Myocyte (in vitro differentiated cells): Measurements from ENCODE around the gene POFUT2. TPM values are rescaled to one million over a fixed set of nuclear protein-coding genes. Genes with fewer than 3 reads are reported as not detected.

Source experiments
- DNase-seq: peaks from one replicate; pipeline ENCODE4 v3.0.0-alpha.2; 2012; ENCODE audit warnings: low read depth
- total RNA-seq: library from RNA; depleted of rRNA; stranded (reverse); fragments of >200 nt; gene quantifications from 2 replicates; pipeline ENCODE4 v1.2.3, GENCODE V29; 2014

The POFUT2 gene
- total RNA-seq, 1 donor from 2014 or later: 46.9 TPM

DNA sequence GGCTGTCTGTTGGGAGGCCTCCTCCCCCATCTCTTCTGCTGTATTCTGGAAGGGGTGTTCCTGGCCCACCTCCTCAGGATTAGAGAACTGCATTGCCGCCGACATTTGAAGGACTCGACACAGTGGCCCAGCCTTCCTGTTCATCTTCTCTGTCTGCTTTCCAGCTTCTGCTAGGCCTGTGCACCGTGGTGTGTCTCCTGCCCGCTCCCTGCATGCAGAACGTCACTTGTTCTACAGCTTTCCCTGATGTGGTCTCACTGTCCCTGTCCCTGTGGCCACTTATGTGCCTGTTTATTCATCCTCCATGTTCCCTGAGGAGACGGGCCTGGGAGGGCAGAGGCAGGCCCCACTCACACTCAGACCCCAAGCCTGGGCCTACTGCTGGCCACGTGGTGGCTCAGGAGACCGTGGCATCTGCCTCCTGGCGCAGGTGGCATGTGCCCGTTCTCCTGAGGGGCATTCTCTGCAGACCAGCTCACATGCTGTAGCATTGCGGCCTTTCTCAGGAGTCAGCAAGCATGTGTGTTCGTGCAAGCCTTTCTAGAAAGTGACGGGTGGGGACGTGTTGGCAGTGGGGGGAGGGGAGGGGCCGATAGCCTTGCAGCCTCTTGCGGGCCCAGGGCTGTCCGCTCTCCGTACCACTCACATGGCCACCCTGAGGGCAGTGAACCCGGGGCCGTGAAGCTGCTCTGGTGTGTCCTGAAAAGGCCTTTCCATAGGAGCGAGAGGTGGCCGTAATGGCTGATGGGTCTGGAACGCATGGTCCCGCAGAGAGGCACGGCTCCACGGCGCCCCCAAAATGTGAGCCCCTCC is 35.9 kb downstream of the POFUT2 start:
- no peak for DNase-seq

DNA sequence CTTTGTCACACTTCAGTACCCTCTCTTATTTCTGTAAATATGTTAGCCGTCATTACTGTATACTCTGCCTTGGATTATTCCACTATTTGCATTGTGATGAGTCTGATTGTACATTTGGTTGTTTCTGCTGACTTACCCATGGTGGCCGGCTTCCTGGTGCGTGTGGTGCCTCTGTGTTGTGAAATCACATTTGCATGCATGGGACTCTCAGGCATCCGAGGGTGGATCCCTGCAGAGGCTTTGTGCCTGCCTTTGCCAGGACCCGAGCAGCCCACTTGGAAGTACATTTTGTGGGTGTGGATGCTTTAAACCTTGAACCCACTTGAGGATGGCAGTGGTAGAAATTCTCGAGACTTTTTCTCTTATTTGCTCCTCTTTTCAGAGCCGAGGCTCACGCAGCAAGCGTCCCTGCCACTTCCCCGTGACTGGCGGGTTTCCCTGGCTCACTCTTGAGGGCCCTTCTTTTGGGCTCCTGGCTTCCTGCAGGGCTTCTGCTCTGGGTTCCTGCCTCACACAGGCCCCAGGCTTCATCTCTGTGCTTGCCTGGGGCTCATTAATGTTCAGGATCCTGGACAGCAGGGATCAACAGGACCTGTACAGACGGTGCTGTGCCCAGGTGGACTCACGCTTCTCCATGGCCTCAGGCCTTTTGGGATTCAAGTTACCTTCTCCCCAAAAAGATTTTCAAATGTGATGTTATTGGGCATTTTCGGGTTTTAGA is 36.6 kb downstream of the POFUT2 start:
- DNase-seq: no peak

DNA sequence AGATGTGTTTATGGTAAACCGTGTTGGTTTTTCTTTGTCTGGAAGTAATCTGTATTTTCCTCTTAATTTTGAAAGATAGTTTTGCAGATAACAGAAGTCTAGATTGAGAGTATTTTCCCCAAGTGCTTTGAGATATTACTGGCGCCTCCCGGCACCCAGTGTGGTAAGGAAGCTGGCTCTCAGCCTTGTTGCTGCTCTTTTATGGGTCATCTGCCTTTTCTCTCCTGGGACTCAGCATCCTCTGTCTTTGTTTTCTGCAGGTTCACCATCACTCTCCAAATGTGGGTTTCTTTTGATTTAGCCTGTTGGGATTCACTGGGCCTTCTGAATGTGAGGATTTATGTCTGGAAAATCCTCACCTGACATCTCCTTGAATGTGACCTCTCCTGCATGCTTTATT is 37.4 kb downstream of the POFUT2 start:
- DNase-seq: no peak

DNA sequence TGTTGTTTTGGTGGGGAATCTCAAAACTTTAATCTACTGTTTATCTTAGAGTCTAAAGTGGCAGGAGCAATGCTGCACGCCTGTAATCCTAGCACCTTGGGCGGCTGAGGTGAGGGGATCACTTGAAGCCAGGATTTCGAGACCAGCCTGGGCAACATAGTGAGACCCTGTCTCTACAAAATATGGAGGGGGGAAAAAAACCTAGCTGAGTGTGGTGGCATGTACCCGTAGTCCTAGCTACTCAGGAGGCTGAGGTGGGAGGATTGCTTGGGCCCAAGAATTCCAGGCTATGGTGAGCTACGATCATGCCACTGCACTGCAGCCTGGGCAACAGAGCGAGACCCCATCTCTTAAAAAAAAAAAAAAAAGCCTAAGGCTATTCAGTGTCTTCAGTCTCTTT is 38.1 kb downstream of the POFUT2 start:
- DNase-seq: no peak

DNA sequence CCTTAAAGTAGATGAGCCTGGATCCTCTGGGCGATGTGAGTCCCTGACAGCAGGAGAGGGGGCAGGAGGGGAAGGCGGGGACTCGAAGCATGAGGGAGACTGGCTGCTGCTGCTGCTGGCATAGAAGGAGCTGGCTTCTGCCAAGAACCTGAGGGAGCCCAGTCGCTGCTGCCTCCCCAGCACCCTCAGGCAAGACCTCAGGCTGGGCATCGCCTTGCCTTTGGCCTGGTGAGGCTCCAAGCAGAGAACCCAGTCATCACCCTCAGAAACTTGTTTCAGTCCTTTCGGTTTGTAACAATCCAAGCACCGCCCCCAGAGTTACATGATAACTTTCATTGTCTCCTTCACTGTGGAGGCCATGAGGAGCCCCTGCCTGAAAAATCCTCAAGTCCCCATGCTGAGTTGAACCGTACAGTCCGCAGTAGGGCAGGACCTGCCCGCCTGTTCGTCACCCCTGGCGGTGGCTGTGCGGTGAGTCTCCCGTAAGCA is 38.8 kb downstream of the POFUT2 start:
- no peak for DNase-seq

DNA sequence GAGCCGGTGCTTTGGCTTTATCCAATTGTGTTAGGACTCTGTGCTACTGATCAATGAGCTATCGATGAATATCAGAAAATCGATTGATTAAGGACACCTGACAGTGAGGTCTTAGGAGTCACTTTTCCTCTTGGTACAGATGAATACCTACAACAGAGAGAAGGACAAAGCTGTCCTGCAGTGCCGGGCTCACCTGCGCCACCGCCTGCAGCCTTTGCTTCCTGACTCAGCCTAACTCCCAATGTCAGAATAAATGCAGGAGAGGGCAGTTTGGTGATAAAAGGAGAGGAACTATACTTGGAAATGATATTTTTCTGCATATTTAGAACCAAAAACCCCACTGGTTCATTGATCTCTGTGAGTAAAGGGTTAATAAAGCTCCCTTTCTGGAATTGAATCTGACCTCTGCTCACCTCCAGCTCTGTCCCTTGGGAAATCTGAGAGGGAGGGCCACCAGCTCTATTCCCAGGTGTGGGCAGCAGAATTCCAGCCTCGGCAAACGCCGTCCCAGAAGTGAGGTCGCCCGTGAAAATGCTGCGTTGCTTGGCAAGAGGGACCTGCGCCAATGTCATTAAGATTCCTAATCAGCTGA is 39.3 kb downstream of the POFUT2 start:
- no peak for DNase-seq

- no peak for DNase-seq
Observed at GRCh38 chr21:45246386-45247320, 41.0 kb downstream of the POFUT2 start.

- DNase-seq: no peak
Observed at GRCh38 chr21:45244799-45245340, 42.8 kb downstream of the POFUT2 start.

DNA sequence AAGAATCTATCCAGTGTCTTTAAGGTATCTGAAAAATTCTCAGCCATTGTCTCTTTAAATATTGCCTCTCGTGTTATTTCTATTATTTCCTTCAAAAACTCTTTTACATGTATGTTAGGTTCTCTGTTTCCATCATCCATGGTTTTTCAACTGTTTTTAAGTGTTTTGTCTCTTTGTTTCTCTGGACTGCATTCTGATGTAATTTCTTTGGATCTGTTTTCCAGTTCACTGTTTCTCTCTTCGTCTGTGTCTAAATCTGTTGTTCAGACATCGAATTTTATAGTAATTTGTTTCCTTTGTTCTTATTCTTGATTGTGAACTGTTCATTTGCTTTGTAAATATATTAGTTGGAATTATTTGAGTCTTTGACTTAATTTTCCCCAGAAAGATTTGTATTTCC is 44.1 kb downstream of the POFUT2 start:
- no peak for DNase-seq

DNA sequence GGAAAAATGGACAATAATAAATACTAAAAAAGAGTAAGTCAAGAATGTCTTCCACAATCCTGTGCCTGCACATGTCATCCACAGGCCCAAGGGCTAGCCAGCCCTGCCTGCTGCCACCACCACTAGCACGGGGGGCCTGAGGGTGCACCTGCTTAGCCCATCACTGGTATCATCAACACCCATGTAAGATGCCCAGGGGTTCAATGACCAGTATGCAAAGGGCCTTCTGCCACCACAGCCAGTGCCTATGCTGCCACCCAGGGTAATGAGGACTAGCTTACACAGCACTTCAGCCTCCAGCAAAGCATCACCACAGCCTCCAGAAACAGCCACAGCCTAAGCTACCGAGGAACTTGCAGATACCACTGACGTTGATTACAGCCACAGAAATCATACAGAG is 46.3 kb downstream of the POFUT2 start:
- DNase-seq: no peak

GRCh38 chr21:45237401-45237800 is 50.3 kb downstream of the POFUT2 start:
- DNase-seq: no peak

DNA sequence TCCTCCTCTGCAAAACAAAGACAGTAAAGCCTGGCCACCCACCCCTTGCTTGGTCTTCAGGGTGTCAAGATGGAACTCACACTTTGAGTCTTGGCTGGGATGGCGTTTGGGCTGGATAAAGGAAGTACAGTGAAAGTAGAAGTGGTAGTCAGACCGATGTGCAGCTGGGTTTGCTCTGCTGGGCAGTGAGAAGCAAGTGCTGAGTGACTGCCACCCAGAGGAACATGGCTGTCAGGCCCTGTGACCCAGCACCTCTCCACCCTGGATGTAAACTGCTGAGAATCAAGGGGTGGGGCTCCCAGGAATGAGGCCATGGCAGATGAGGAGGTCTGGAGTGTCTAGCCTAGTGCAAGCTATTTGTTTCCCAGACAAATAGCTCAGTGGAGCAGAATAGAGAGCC is 51.2 kb downstream of the POFUT2 start:
- no peak for DNase-seq

DNA sequence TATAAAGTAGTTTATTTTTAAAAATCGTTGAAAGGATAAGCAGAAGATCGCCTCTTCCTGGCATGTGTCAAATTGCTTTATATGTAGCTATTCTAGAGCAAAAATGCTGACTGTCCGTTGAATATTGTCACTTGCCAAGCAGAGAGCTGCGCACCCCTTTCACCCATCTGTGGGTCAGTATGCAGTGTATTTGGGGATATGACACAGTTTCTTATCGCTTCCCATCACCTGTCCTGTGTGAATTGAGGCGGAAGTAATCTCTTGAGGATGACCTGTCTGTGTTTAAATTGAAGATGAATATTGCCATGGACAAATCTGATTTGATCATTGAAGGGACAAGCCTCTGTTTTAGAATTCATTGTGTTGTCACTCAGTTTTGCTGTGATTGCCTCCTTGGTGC is 52.2 kb downstream of the POFUT2 start:
- no peak for DNase-seq

- no peak for DNase-seq
Observed at GRCh38 chr21:45234965-45235364, 52.7 kb downstream of the POFUT2 start.

- no peak for DNase-seq
Observed at GRCh38 chr21:45234127-45234526, 53.6 kb downstream of the POFUT2 start.

GRCh38 chr21:45231705-45232104 is 56.0 kb downstream of the POFUT2 start:
- DNase-seq: no peak

GRCh38 chr21:45228656-45229240 is 58.9 kb downstream of the POFUT2 start:
- no peak for DNase-seq

DNA sequence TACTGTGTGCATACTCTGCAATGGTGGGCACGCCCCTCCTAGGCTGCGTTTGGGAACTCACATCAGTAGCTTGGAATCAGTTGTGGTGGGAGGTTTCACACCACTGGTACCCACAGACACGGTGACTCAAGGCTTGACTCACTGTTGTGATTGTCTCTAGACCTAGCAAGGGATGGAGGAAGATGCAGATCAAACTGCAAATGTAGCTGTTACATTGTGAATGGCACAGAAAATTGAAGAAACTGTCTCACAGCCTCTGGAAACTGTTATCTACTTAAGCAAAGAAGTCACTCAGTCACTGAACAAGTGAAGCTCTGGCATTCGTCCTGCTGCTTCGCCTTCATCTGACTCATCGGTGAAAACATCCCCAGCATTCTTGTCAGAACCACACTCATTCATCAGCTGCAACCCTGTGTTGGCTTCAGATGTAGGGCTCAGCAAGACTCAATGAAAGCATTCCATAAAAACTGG is 59.5 kb downstream of the POFUT2 start:
- DNase-seq: peak; percentile 95

DNA sequence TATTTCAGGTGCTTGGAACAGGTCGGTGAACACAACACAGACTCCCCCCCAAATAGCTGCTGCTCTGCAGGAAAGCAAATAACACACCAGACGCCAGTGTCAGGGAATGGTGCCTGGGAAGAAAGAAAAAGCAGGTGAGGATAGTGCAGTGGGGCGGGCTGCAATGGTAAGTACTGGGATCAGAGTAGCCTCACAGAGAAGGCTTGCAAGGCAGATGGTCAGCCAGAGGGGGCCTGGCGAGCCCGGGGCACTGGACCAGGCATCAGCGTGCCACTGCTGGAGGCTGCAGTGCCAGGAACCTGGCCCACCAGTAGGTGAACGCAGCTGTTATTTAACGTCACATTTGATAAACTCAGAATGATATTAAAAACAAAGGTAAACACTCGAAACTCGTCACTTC is 60.0 kb downstream of the POFUT2 start:
- DNase-seq: peak; percentile 68
